Stimulated activated CD4-positive, alpha-beta T cell treated with anti-CD3 and anti-CD28 coated beads, Interleukin-4, amount 100 ng/mL, for 24 hours (primary cell): Measurements from ENCODE around the gene PHLDB1.

Experiments
- DNase-seq: peaks from one replicate; pipeline ENCODE4 v3.0.0-alpha.2; 2020

Gene PHLDB1

GRCh38 chr11:118690553-118691304, 83.3 kb downstream of the PHLDB1 start:
- DNase-seq = no peak

GRCh38 chr11:118691926-118692830, 84.8 kb downstream of the PHLDB1 start:
- peak; percentile 71 for DNase-seq

GRCh38 chr11:118694185-118694584, 86.8 kb downstream of the PHLDB1 start:
- no peak for DNase-seq

- no peak for DNase-seq
Observed at GRCh38 chr11:118694771-118695170, 87.4 kb downstream of the PHLDB1 start.

GRCh38 chr11:118696673-118697226, 89.3 kb downstream of the PHLDB1 start:
- DNase-seq = no peak

- DNase-seq = no peak
Observed at GRCh38 chr11:118697346-118697745, 89.9 kb downstream of the PHLDB1 start.

GRCh38 chr11:118699506-118700220, 92.2 kb downstream of the PHLDB1 start:
- DNase-seq = peak; percentile 42

- DNase-seq = no peak
Observed at GRCh38 chr11:118703563-118704106, 96.2 kb downstream of the PHLDB1 start.

GRCh38 chr11:118705111-118705741, 97.8 kb downstream of the PHLDB1 start:
- DNase-seq = no peak

- DNase-seq = no peak
Observed at GRCh38 chr11:118705791-118706545, 98.6 kb downstream of the PHLDB1 start.

- no peak for DNase-seq
Observed at GRCh38 chr11:118706546-118706825, 99.1 kb downstream of the PHLDB1 start.
